Heart right ventricle (tissue), 16 donors: ENCODE results near the gene NUBP1. TPM values are rescaled to one million over a fixed set of nuclear protein-coding genes. Genes with fewer than 3 reads are reported as not detected.

Experiments used
- ATAC-seq, 8 donors: fragments of 200-7000 bp; cut with Tn5 transposase; one replicate each; pipeline ENCODE4 v1.9.1; 2020; ENCODE audit warnings: mild to moderate bottlenecking in 8 of 8, moderate library complexity in 8 of 8, moderate number of reproducible peaks in 1 of 8
- DNase-seq, 2 donors: peaks; one replicate each; pipeline ENCODE4 v3.0.0-alpha.2; 2020
- H3K27ac ChIP-seq, 10 donors: fragments of 200-600 bp; sonication (generic) in 2 of 10; one replicate each; pipeline versions ENCODE4 v1.5.0 to v1.8.0; 2020 to 2022; ENCODE audit warnings: mild to moderate bottlenecking in 3 of 10
- H3K27me3 ChIP-seq, 7 donors: fragments of 200-600 bp; one replicate each; pipeline ENCODE4 v1.8.0; 2021 to 2022; ENCODE audit warnings: mild to moderate bottlenecking in 2 of 7
- H3K36me3 ChIP-seq, 9 donors: fragments of 200-600 bp; sonication (generic) in 1 of 9; one replicate each; pipeline versions ENCODE4 v1.5.0 to v1.8.0; 2020 to 2022; ENCODE audit warnings: mild to moderate bottlenecking in 2 of 9
- H3K4me1 ChIP-seq, 9 donors: fragments of 200-600 bp; sonication (generic) in 1 of 9; one replicate each; pipeline versions ENCODE4 v1.5.0 to v1.8.0; 2020 to 2022; ENCODE audit warnings: mild to moderate bottlenecking in 4 of 9
- H3K4me3 ChIP-seq, 10 donors: fragments of 200-600 bp; sonication (generic) in 2 of 10; one replicate each; pipeline versions ENCODE4 v1.5.0 to v1.8.0; 2020 to 2022; ENCODE audit warnings: mild to moderate bottlenecking in 7 of 10, moderate library complexity in 2 of 10
- H3K9me3 ChIP-seq, 11 donors: fragments of 200-600 bp in 10 of 11; sonication (generic) in 2 of 11; one replicate each; pipeline versions ENCODE4 v1.5.0 to v1.8.0; 2013 to 2022; ENCODE audit warnings: mild to moderate bottlenecking in 2 of 11, control low read depth in 1 of 11, moderate library complexity in 1 of 11
- CTCF ChIP-seq, 9 donors: fragments of 200-600 bp; sonication (generic) in 2 of 9; IDR thresholded peaks; one replicate each; pipeline versions ENCODE4 v1.5.0 to v1.8.0; 2021 to 2022; ENCODE audit warnings: antibody characterized with exemption in 9 of 9, mild to moderate bottlenecking in 5 of 9, moderate library complexity in 1 of 9
- WGBS, 2 donors: extraction: QIAGEN DNeasy Blood & Tissue Kit; methylation state at CpG; one replicate each; pipeline ENCODE4 v1.1.7; 2013; ENCODE audit warnings: inconsistent platforms in 1 of 2; 5-methylcytosine and 5-hydroxymethylcytosine counted together
- intact Hi-C, 10 donors: fragments of 100-400 bp; cut with DNase I; formaldehyde crosslinking; loops; one replicate each; pipeline versions ENCODE4 v1.11.1 to v1.14.2; 2022
- polyA plus RNA-seq, 2 donors: library from polyadenylated mRNA; stranded (reverse); fragments of 200-250 nt; gene quantifications; one replicate each; pipeline ENCODE4 v1.2.3, GENCODE V29; 2013
- total RNA-seq, 10 donors: library from RNA; stranded (reverse); fragmentation: NEBNext Ultra II Directional in 3 of 10; extraction: Animal tissue kit (Norgen Biotek cat#: 25700) in 3 of 10; gene quantifications; one replicate each; pipeline versions ENCODE4 v1.2.1 to v1.2.4, GENCODE V29; 2021 to 2023
- donor health status: Arrhythmogenic right ventricular cardiomyopathy.
- donor health status: ischemic (EF 13 %, LVEDD 7.1; RV severe dilation, severe dysfunction).
- donor health status: healthy with polysubstance abuse.
- donor health status: DM: no; HTN: yes; CAD: no.
- donor health status: DM: no; HTN: no; CAD: no.
- donor health status: ischemic (EF 25% LVEDD 6.9; RV normal size, moderate dysfunction).
- donor health status: ischemic (EF 25% LVEDD 5.7; RV mildly dilated, moderate dysfunction).
- donor health status: healthy.
- donor health status: DM: yes; HTN: yes; CAD: no.
- donor health status: Ischemic cardiomyopathy.
- donor health status: ischemic (EF 35%, LVEDD 5.7; RV mildly dilated, moderate dysfunction).
- donor health status: nonischemic (EF 11% LVEDD 7.7; RV severe dilation, severe dysfunction).
- donor health status: DM: yes; HTN: yes; CAD: no.
- donor health status: PGD.
- donor health status: ischemic (EF 29% LVEDD 5.4; RV normal size, mild dysfunction).
- donor health status: nonischemic (EF 23%, LVEDD 6.1; RV moderate dilation, normal function).

Gene NUBP1
- total and polyA plus RNA-seq, 12 donors, result 44.1 to 82.1 (median 53.4) TPM

GRCh38 chr16:10729104-10730048 is 14.3 kb upstream of the NUBP1 start:
- DNase-seq, result no peak
- no peak overlapping the region for H3K4me3 ChIP-seq
- peaks cover 0 to 5% (median 0%) of the 10 kb centered on the region in 9 donors for H3K4me1 ChIP-seq
- no peak for TF ChIP-seq CTCF (IDR thresholded peaks at IDR 0.05)
- peaks cover 0 to 11% (median 0%) of the 10 kb centered on the region in 11 donors for H3K9me3 ChIP-seq
- no peaks in the 10 kb centered on the region for H3K36me3 ChIP-seq
- WGBS, 2 donors, result 64 to 67% methylated on average over 19 of the region's 19 CpGs
- peak in 4 of 8 donors; percentile 22 to 79 (median 60) for ATAC-seq
- H3K27me3 ChIP-seq, result no peaks in the 10 kb centered on the region
- intact Hi-C loops, result loop anchor here in 5 of 10 donors (5.0 to 10.0 kb wide), 4 partner anchors 115 to 475 kb away; no protein-coding TSS in a partner anchor
- no peak overlapping the region for H3K27ac ChIP-seq

- ATAC-seq, result peak in 2 of 8 donors; percentile 39 to 76
- DNase-seq, result no peak
- intact Hi-C loops, result loop anchor here in 6 of 10 donors (2.0 to 10.0 kb wide), 5 partner anchors 117 to 477 kb away; partner anchors contain the start of gene EMP2 (in 1 of the 6)
- H3K36me3 ChIP-seq, result no peaks in the 10 kb centered on the region
- H3K27me3 ChIP-seq, result no peaks in the 10 kb centered on the region
- no peak overlapping the region for H3K4me3 ChIP-seq
- peaks cover 0 to 11% (median 0%) of the 10 kb centered on the region in 11 donors for H3K9me3 ChIP-seq
- peaks cover 0 to 7% (median 0%) of the 10 kb centered on the region in 9 donors for H3K4me1 ChIP-seq
- H3K27ac ChIP-seq, result no peak overlapping the region
- WGBS, 2 donors, result 62 to 70% methylated on average over 7 of the region's 7 CpGs
- no peak for TF ChIP-seq CTCF (IDR thresholded peaks at IDR 0.05)
These were observed 11.9 kb upstream of the NUBP1 start for GRCh38 chr16:10731790-10732189.

GRCh38 chr16:10737068-10737625 is 6.5 kb upstream of the NUBP1 start:
- Histone ChIP-seq H3K27ac (peak overlapping the region; percentile 63 to 90 (median 82)), H3K9me3 (peaks cover 0 to 11% (median 0%) of the 10 kb centered on the region in 11 donors), H3K36me3 (no peaks in the 10 kb centered on the region), H3K27me3 (no peaks in the 10 kb centered on the region), H3K4me1 (peaks cover 6 to 28% (median 22%) of the 10 kb centered on the region in 9 donors), H3K4me3 (peak overlapping the region in 4 of 10 donors; percentile 17 to 28 (median 20))
- TF ChIP-seq CTCF (IDR thresholded peaks at IDR 0.05), result peak; percentile 85 to 97 (median 94)
- DNase-seq (peak in 1 of 2 donors; percentile 73), ATAC-seq (peak; percentile 19 to 83 (median 70))
- intact Hi-C loops, result loop anchor here in 9 of 10 donors (1.0 to 10.0 kb wide), 16 partner anchors 122 to 482 kb away; partner anchors contain the start of gene EMP2 (in 2 of the 9)
- 27 to 38% methylated on average over 12 of the region's 12 CpGs for WGBS, 2 donors
